Measurements from ENCODE around the gene CSRP2. TPM values are rescaled to one million over a fixed set of nuclear protein-coding genes. Genes with fewer than 3 reads are reported as not detected.

Gene CSRP2
- total RNA-seq, 1 experiment from 2014 or later, result 0.43 TPM

DNA sequence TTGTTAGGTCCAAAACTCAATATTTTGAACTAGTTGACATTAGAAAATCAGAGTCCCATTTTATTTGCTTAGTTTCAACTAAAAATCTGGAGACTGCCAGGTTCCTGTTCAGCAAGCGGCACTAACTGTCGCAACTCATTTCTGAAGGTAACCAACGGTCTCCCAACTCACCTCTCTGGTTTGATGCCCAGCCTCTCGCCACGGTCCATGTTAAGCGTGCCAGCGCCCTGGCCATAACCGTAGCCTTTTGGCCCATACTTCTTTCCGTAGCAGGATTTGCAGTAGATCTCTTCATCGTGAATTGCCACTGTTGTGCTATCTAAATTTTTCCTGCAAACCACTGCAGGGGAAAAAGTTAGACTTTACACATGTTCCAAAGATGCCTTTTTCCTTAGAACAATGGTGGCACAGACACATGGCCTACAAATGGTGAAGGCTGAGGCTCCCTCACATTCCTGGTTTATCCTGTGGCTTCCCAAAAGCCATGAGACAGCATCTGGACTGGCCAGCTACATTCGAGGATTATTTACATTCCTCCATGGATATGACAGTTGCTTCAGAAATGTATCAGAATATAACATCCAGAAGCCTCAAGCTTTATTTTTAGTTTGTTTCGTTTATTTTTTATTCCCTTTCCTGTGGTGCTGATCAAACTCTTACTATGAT, 15.7 kb downstream of the CSRP2 start:
- DNase-seq (ENCODE audit: low spot score), result no peak

DNA sequence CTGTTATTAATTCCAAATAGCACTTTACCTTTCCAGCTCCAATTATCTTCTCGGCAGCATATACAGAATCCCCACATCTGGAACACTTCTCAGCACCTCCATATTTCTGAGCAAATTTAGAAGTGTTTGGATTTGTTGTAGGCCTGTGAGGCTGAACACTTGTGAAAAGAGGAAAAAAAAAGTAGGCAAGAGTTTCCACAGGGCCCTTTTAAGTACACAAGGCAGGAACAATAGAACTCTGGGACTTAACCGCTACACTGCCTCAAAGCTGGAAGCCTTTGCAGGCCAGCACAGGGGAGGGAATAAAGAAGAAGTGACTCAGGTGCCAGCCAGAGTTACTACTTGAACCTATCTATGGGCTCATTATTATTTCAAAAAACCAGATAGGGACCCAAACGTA, 18.6 kb downstream of the CSRP2 start:
- DNase-seq (ENCODE audit: low spot score), result no peak

DNA sequence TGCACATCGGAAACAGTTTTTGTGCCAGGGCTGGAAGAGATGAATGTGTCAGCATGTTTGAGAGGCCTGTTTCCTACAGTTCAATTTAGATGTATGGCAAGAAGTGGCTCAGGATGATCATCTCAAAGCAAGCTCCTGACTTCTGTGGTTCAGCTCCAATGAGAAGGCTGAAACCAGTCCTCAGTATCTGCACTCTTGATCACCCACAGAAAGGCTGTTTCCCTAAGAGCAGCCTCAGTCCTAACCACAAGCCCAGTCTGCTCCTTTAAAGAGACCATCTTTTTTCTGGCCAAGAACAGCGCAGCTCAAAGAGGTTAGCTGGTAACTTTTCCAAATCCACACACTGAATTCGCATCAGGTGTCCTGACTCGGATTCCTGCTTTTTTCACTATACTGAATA, 19.2 kb downstream of the CSRP2 start:
- no peak for DNase-seq (ENCODE audit: low spot score)

DNA sequence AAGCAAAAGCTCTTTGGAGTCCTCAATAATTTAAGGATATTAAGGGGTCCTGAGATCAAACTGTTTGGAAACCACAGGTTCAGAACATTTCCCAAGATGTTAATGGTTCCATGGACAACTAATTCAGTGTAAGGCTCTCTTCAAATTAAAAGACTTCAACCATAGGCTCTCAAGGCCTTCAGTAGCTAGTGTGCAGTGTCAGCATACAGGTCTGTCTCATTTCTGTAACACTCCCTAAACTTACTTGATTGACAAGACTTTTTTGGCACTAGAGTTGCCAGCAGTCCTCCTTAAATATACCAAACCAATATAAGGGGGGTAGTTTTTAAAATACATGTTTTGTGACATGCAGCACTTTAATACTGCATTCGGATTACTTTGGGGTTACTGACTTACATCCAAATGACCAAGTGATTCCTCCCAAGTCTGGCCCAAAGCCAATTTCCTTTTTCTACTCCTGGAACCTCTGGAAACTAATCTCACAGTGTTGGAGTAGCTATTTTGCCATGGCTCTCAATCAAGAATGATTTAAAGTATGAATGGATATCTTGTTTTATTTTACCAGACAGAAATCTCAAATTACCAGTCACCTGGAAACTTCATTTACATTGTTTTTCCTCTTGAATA, 22.7 kb downstream of the CSRP2 start:
- no peak for DNase-seq (ENCODE audit: low spot score)

DNA sequence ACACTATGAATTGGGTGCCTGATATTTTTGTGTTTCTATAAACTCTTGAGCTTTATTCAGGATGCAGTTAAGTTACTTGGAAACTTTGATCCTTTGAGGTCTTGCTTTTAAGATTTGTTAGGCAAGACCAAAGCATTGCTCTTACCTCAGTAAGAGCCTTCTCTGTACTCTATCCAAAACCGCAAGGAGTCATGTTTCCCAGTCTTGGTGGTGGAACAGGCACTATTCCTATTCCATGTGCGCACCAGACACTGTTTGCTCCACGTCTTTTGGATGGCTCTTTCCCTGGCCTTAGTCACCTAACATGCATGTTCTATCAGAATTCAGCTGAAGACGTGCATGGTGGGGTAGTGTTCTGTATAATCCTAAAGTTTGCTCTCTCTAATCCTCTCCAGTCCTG, 23.5 kb downstream of the CSRP2 start:
- no peak for DNase-seq (ENCODE audit: low spot score)

DNA sequence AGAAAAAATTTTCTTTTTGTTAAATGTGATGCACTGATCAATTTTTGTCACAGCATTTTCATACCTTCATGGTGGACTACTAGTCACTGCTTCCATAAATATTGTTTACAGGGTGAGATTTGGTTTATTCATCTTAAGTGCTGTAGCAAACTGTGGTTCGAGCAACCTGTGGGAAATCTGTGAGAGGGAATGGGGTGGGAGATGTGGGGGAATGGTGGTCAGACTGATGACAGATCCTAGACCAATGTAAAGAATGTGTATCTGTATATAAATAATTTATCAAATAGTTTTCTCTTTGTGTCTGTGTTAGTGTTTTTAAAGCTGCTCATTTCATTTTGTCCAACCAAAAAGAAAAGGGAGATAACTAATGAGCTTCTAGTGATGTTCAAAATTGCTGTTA, 26.7 kb downstream of the CSRP2 start:
- no peak for DNase-seq (ENCODE audit: low spot score)

DNA sequence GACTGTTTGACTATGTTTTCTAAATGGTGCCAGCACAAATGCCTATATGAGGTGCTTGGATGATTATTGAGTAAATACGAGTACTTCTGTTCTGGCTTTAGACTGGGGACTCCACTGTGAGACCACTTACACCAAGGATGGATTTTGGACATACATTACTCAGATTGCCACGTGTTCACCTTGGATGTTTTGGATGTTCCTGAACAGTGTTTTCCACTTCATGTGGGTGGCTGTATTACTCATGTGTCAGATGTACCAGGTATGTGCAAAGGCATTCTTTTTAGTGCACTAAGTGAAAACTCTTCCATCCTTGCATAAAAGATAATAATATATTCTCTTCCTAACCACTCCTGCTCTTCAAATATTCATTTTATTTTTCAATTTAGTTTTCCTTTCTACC, 30.7 kb downstream of the CSRP2 start:
- no peak for DNase-seq (ENCODE audit: low spot score)

DNA sequence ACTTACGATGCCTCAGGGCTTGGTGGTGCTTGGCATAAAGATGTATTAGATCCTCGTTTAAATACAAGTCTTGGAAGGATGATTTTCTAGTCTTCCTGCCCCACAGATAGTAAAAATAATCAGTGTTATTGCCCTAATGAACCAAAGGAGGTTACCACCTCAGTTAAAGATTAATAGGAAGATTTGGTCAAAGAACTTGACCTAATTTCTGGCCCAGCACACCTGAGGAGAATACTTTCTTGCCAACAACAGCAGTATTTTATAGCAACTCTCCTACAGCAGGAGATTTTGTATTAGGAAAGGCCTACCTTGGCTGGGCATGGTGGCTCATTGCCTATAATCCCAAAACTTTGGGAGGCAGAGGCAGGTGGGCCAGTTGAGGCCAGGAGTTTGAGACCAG, 31.6 kb downstream of the CSRP2 start:
- no peak for DNase-seq (ENCODE audit: low spot score)

DNA sequence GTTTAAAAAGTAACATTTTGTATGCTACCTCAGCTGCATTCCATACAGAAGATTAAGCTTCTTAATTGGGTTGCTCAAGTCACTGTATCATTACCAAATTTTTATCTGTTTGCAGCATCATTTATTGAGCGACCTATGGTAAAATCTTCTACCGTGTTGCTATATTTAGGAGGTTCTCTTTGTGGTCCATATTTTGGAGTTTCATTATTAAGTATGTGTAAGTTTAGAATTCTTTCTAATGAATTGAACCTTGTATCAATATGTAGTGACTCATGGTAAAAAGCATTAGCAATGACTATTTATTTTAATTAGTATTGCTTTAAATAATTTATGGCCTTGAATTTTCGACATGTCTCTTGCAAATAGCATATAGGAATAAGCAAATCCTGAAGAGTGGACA, 42.2 kb downstream of the CSRP2 start:
- no peak for DNase-seq (ENCODE audit: low spot score)

DNA sequence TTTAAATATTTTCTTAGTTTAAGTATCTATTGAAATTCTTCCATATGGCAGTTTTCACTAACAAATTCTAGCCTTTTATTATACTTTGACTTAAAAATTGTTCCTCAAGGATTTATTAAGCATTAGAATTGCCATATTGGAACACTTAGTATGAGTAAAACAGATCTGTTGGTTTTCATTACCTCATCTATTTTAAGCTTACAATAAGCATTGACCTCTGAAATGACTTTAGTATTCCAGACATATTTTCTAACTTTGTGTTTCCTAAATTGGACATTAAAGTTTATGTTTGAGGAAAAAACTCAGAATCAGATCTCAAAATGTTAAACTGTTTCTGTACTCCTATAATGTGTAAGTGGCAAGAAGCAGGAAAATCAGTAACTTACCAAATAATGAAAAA, 48.4 kb downstream of the CSRP2 start:
- DNase-seq (ENCODE audit: low spot score), result no peak

DNA sequence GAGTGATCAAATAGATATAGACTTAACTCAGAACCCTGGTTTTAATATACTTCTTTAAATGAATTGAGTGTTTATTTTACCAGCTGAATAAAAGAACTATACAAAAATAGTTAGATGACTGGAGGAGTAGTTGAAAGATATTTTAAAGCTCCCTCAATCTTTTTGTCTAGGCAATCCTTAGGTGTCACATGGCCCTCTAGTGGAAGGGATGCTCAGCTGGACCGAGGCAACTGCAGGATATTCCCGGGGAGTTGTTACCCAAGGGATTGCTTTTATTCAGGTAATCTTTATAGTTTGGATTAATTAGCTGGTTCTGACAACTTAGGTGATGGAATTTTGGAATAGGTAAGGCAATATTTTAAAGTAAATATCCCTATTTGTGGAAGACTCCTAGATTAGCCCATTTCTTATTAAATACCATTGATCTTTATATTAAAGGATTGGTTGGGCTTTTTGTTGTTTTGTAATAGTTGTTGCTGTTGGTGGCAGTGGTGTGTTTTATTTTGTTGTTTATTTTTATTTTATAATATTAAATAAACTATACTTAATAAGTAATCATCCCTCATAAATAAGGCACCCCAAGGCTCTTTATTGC, 57.8 kb downstream of the CSRP2 start:
- DNase-seq (ENCODE audit: low spot score), result peak; percentile 47

DNA sequence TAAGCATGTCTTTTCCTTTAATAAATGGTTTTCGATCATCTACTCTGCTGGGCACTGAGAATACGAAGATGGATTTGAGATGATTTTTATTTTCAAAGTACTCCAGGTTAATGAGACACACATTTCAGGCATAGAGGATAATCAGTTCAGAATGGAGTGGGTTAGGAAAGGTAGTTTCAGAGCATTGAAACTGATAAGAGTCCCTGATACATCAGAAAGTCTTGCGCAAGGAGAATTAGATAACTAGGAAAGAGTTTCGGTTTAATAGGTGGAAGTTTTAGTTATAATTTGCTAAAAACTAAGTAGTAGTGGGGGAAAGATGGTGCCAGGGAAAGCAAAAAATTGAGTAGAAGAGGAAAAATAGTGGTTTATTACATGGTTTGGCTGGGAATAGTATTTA, 64.8 kb downstream of the CSRP2 start:
- DNase-seq (ENCODE audit: low spot score), result no peak

DNA sequence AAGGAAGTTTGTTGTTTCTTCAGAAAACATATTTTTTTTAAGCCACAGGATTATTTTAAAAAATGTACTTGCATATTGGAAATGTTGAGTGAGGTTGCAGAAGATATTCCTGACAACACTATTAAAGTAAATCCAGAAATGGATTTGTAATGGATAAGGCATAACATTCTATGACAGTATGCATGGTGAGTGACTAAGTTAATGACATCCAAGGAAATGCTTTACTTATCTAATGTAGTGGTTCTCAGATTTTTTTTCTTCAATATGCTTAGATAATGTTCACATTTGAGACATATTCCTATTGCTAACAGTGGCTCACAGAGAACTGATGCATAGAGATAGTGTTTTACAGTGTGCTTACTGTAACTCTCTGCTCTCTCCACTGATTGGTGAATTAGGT, 65.6 kb downstream of the CSRP2 start:
- DNase-seq (ENCODE audit: low spot score), result no peak

DNA sequence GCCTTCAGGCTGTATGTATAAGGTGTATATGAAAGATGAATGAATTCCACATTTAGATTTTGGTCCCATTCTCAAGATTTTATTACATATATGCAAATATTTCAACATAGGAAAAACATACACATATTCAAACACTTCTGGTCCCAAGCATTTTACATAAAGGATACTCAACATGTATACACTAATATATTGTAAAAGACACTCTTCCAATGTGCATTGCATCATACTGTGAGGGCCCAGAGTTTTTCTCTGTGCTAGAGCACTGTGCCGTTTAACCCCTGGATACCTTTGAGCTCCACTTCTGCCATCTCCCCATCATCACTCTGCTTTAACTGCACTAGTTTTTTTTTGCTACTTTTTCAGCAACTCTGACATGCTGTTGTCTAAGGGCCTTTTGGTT, 66.8 kb downstream of the CSRP2 start:
- DNase-seq (ENCODE audit: low spot score), result no peak

DNA sequence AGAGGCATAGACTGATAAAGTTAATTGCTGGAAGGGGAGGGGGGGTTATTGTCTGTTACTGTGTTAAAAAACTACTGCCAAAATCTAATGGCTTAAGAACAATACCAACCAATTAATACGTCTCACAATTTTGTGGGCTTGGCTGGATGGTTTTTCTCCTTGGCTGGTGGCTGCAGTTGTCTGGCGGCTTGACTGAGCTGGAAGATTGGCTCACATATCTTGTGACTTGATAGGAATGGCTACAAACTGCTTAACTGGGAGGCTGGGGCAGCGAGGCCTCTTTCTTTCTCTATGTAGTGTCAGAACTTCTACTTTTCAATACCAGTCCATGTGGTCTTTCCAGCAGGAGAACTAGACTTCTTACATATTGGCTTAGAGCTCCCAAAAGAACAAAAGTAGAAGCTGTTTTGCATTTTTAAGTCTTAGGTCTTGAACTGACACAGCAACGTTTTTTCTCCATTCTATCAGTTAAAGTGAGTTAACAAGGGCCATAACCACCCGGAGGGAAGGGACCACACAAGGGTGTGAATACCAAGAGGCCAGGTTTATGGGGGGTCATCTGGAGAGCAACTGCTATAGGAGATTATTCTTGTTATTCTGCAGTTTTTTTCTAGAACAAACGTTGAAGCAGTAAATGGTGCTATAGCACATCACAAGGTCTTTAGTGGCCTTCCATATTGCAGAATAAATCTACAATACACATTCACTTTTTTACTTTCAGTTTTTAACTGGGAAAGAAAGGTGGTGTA, 68.0 kb downstream of the CSRP2 start:
- no peak for DNase-seq (ENCODE audit: low spot score)

Other genes with a start within 250 kb of the CSRP2 start
- 12.2 and 14.2 TPM in 2 replicates for gene ZDHHC17, start 114.9 kb downstream of the CSRP2 start, total RNA-seq (2014; rRNA removed; shearing (Covaris generic))
- 7.8 and 10.5 TPM in 2 replicates for gene E2F7, start 186.6 kb upstream of the CSRP2 start, total RNA-seq (2014; rRNA removed; shearing (Covaris generic))